Small intestine (tissue), 7 donors: ENCODE results near the gene KRT75. TPM values are rescaled to one million over a fixed set of nuclear protein-coding genes. Genes with fewer than 3 reads are reported as not detected.
"Not testable (repeated sequence)": the region's sequence is repeated elsewhere in the genome, so short reads cannot be mapped to it uniquely, and the experiment has no call there.

Experiments used
- DNase-seq, 2 donors: peaks; one replicate each; pipeline versions ENCODE4 v3.0.0 to v3.0.0-alpha.2; 2013
- FAIRE-seq: peaks from 2 replicates; lab custom pipeline; 2012; peaks lifted over from hg19 to GRCh38; lab: Jason Lieb, UNC
- H3K27ac ChIP-seq, 3 donors: one replicate each; pipeline ENCODE4 v1.5.1; 2013; ENCODE audit warnings: low read length in 2 of 3, mild to moderate bottlenecking in 2 of 3, control low read depth in 1 of 3, inconsistent platforms in 1 of 3, low read depth in 1 of 3, moderate library complexity in 1 of 3
- H3K27me3 ChIP-seq, 3 donors: one replicate each; pipeline ENCODE4 v1.6.1; 2013; ENCODE audit warnings: low read length in 3 of 3, inconsistent platforms in 1 of 3; ENCODE audit not compliant: control insufficient read depth in 3 of 3, insufficient read depth in 3 of 3
- H3K36me3 ChIP-seq, 3 donors: one replicate each; pipeline ENCODE4 v1.6.1; 2013; ENCODE audit warnings: low read length in 3 of 3, inconsistent platforms in 1 of 3, low read depth in 1 of 3, mild to moderate bottlenecking in 1 of 3, moderate library complexity in 1 of 3; ENCODE audit not compliant: control insufficient read depth in 3 of 3, insufficient read depth in 2 of 3
- H3K4me1 ChIP-seq, 3 donors: one replicate each; pipeline ENCODE4 v1.6.1; 2013; ENCODE audit warnings: low read length in 2 of 3, inconsistent platforms in 1 of 3, low read depth in 1 of 3, mild to moderate bottlenecking in 1 of 3, moderate library complexity in 1 of 3; ENCODE audit not compliant: control insufficient read depth in 3 of 3, insufficient read depth in 2 of 3
- H3K4me3 ChIP-seq, 3 donors: one replicate each; pipeline ENCODE4 v1.5.1; 2013; ENCODE audit warnings: low read length in 3 of 3, control low read depth in 1 of 3, inconsistent platforms in 1 of 3, low read depth in 1 of 3, mild to moderate bottlenecking in 1 of 3, moderate library complexity in 1 of 3
- H3K9me3 ChIP-seq, 2 donors: one replicate each; pipeline ENCODE4 v1.6.1; 2013; ENCODE audit warnings: low read depth in 1 of 2, low read length in 1 of 2; ENCODE audit not compliant: control insufficient read depth in 2 of 2, insufficient read depth in 1 of 2
- WGBS, 3 donors: extraction: QIAGEN DNeasy Blood & Tissue Kit; methylation state at CpG; one replicate each; pipeline ENCODE4 v1.1.7; 2013; 5-methylcytosine and 5-hydroxymethylcytosine counted together
- polyA plus RNA-seq, 4 donors: library from polyadenylated mRNA; stranded (reverse) in 3 of 4; unstranded in 1 of 4; fragments of 200-250 nt in 3 of 4; fragments of 120-200 nt in 1 of 4; gene quantifications; one replicate each; pipeline versions ENCODE4 v1.2.1 to v1.2.3, GENCODE V29; 2013
- donor health status: healthy with polysubstance abuse.
- donor health status: control.
- donor health status: control.
- donor health status: Bipolar disorder and iron deficiency.
- donor health status: healthy.

KRT75 gene
- polyA plus RNA-seq, 4 donors, result 0.01 TPM; not detected in 3

GRCh38 chr12:52458861-52459260 lies 24.7 kb upstream of the KRT75 start:
- WGBS, 3 donors, result 83 to 87% (median 86%) methylated on average over 5 of the region's 5 CpGs
- Histone ChIP-seq H3K27ac (no peak overlapping the region), H3K9me3 (no peaks in the 10 kb centered on the region), H3K4me1 (no peaks in the 10 kb centered on the region), H3K36me3 (no peaks in the 10 kb centered on the region), H3K27me3 (peaks cover 0 to 2% (median 0%) of the 10 kb centered on the region in 3 donors), H3K4me3 (no peak overlapping the region)
- FAIRE-seq (no peak), DNase-seq (no peak)

- DNase-seq, result no peak
- H3K36me3 ChIP-seq, result no peaks in the 10 kb centered on the region
- no peak for FAIRE-seq
- no peak overlapping the region for H3K27ac ChIP-seq
- 68 to 90% (median 69%) methylated on average over 1 of the region's 1 CpG for WGBS, 3 donors
- H3K4me3 ChIP-seq, result no peak overlapping the region
- H3K9me3 ChIP-seq, result no peaks in the 10 kb centered on the region
- H3K27me3 ChIP-seq, result no peaks in the 10 kb centered on the region
- no peaks in the 10 kb centered on the region for H3K4me1 ChIP-seq
Measured at GRCh38 chr12:52455821-52456220, 21.6 kb upstream of the KRT75 start.

DNA sequence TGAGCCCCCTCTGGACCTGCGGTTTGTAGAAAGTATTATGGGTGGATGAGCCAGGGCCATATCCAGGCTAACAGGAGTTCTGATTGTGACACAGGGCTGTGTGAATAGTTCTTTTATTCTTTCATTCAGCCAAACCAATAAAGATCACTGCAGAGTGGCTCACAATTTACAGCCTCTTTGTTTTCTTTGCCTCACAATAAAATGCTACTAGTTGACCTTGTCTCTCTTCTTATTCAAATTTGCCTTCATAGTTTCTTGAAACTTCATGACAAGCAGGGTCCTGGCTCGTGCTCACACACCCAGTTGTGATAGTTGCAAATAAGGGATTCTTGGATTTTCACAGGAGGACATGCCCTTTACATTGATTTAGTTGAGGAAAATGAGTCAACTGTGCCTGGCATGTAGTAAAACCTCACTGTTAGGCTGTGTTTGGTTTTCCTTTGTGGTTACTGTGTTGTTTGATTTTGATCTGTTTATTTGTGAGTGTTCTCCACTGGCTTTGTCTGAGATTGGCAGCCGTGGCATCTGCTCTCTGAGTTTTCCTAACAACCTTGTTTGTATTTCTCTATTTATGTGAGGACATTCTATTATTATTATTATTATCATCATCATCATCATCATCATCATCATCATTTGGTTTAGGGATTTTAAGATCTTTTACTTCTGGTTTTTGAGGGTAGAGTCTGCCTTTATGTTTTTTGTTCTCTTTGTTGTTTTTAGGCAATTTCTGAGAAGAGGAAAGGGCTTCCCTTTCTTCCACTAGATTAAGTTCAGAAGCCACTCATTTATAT lies 20.4 kb upstream of the KRT75 start:
- H3K4me1 ChIP-seq, result no peaks in the 10 kb centered on the region
- H3K4me3 ChIP-seq, result no peak overlapping the region
- 33 to 45% (median 43%) methylated on average over 3 of the region's 3 CpGs for WGBS, 3 donors
- no peaks in the 10 kb centered on the region for H3K27me3 ChIP-seq
- H3K27ac ChIP-seq, result no peak overlapping the region
- no peaks in the 10 kb centered on the region for H3K36me3 ChIP-seq
- FAIRE-seq (no peak), DNase-seq (no peak)
- H3K9me3 ChIP-seq, result no peaks in the 10 kb centered on the region

DNA sequence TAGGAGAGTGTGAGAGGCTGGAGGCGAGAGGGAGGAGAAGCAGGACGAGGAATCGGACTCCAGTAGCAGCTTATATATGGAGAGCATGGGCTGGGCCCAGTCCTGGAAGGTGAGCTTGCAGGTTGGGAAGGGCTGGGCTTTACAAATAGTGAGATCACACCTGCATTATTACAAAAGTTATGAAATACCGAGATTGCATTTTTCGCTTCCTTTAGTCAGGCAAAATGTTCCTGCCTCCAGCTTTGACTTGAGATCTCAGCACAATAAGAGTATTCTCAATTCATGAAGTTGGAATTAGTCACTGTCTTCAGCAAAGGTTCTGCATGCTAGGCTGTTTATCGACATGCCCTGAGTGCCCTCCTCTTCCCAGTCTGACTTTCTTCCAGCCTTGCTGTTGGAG lies 17.9 kb upstream of the KRT75 start, which contains the start of gene KRT6B:
KRT6B (minus strand) TSS at position 46 of the 400 bp plus-strand sequence. CDS start 68 bp downstream, outside the sequence.
- Histone ChIP-seq H3K9me3 (no peaks in the 10 kb centered on the region), H3K4me1 (no peaks in the 10 kb centered on the region), H3K4me3 (no peak within 1 kb of the TSS), H3K27ac (no peak within 1 kb of the TSS), H3K36me3 (no peaks in the 10 kb centered on the region), H3K27me3 (no peaks in the 10 kb centered on the region)
- WGBS, 3 donors, result 86 to 93% (median 92%) methylated on average over 6 of the region's 6 CpGs
- no peak for FAIRE-seq
- DNase-seq, result no peak

- Histone ChIP-seq H3K27me3 (no peaks in the 10 kb centered on the region), H3K27ac (no peak overlapping the region), H3K4me1 (peaks cover 0 to 3% (median 0%) of the 10 kb centered on the region in 3 donors), H3K36me3 (no peaks in the 10 kb centered on the region), H3K4me3 (no peak overlapping the region), H3K9me3 (no peaks in the 10 kb centered on the region)
- FAIRE-seq (no peak), DNase-seq (no peak)
- WGBS, 3 donors, result 21 to 39% (median 30%) methylated on average over 3 of the region's 3 CpGs
Measured at GRCh38 chr12:52448228-52448627, 14.1 kb upstream of the KRT75 start.

- H3K4me1 ChIP-seq, H3K9me3 ChIP-seq, DNase-seq, H3K27ac ChIP-seq, H3K27me3 ChIP-seq, H3K4me3 ChIP-seq, H3K36me3 ChIP-seq, FAIRE-seq: not testable (repeated sequence)
- WGBS, 3 donors, result 90 to 96% (median 92%) methylated on average over 10 to 11 of the region's 11 CpGs
Measured at GRCh38 chr12:52447196-52447595, 13.0 kb upstream of the KRT75 start.

DNA sequence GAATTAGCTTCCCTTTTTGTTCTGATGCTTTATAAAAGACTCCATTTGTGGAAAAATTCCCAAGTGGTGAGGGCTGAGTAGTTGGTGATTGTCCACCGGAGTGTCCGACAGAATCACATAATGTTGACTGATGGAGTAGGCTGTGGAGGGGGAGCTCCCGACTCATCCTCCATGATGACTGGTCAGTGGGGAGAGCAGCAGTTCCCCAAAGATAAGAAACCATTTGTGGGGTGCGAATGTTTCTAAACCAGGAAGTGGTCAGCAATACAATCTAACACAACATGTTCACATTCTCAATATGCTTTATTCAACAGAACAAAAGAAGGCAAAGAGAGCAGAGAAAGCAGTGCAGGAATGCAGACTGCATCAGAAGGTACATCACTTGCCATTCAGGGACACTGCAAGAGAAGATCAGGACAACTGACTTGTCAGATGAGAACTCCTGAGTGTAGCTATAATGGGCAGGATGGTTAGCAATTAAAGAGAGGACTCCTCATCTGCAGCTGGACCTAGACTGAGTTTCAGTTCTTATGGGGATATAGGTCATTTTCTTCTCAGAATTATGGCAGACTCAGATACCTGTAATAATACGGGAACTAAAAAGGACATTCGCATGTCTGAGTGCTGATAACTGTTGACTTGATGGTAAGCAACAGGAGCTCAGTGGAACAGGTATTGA lies 12.3 kb upstream of the KRT75 start:
- Histone ChIP-seq H3K27ac (no peak overlapping the region), H3K4me3 (no peak overlapping the region), H3K4me1 (peaks cover 0 to 3% (median 0%) of the 10 kb centered on the region in 3 donors), H3K36me3 (no peaks in the 10 kb centered on the region), H3K9me3 (no peaks in the 10 kb centered on the region), H3K27me3 (peaks cover 0 to 4% (median 3%) of the 10 kb centered on the region in 3 donors)
- WGBS, 3 donors, result 80 to 88% (median 81%) methylated on average over 6 of the region's 6 CpGs
- FAIRE-seq, result no peak
- no peak for DNase-seq

- WGBS, 3 donors, result 55 to 67% (median 60%) methylated on average over 3 of the region's 3 CpGs
- no peak for FAIRE-seq
- Histone ChIP-seq H3K36me3 (no peaks in the 10 kb centered on the region), H3K27ac (no peak overlapping the region), H3K27me3 (peaks cover 0 to 4% (median 3%) of the 10 kb centered on the region in 3 donors), H3K4me1 (peaks cover 0 to 3% (median 0%) of the 10 kb centered on the region in 3 donors), H3K4me3 (no peak overlapping the region), H3K9me3 (no peaks in the 10 kb centered on the region)
- DNase-seq, result no peak
Measured at GRCh38 chr12:52445876-52446275, 11.7 kb upstream of the KRT75 start.
